B cell (primary cell): Measurements from ENCODE around the gene ZBTB43. TPM values are rescaled to one million over a fixed set of nuclear protein-coding genes. Genes with fewer than 3 reads are reported as not detected.

Experiments used
- ATAC-seq: fragments of 200-7000 bp; cut with Tn5 transposase; one replicate; pipeline ENCODE4 v1.10.0; 2021; ENCODE audit warnings: low read depth, mild to moderate bottlenecking, moderate number of reproducible peaks, moderate library complexity
- CTCF ChIA-PET: fragments of 350-600 bp; sonication (Branson Sonifier 250); formaldehyde crosslinking; loops from one replicate; lab custom pipeline; 2021; ENCODE audit warnings: antibody characterized with exemption, inconsistent platforms; lab: Charles Lee
- POLR2A ChIA-PET: fragments of 350-600 bp; sonication (Branson Sonifier 250); formaldehyde crosslinking; loops from one replicate; lab custom pipeline; 2021; ENCODE audit warnings: antibody characterized with exemption; lab: Charles Lee
- DNase-seq: peaks from one replicate; pipeline ENCODE4 v3.0.0; 2013
- H2AFZ ChIP-seq: 2 replicates; pipeline ENCODE4 v1.6.1; 2012; ENCODE audit warnings: mild to moderate bottlenecking, low read depth, low read length; ENCODE audit not compliant: insufficient read depth, poor library complexity, severe bottlenecking
- H3K27ac ChIP-seq, 2 donors: 1 replicate in 1 of 2; 2 replicates in 1 of 2; pipeline ENCODE4 v1.5.1; 2012 to 2013; ENCODE audit warnings: low read length in 2 of 2, mild to moderate bottlenecking in 2 of 2, moderate library complexity in 1 of 2
- H3K27me3 ChIP-seq, 4 experiments: fragments of 200-600 bp in 1 of 4; sonication (generic) in 1 of 4; replicated peaks in 1 of 4; 1 replicate in 2 of 4; 2 replicates in 2 of 4; pipeline versions ENCODE4 v1.6.1 to v1.7.0; 2013 to 2016; ENCODE audit warnings: low read length in 3 of 4, mild to moderate bottlenecking in 2 of 4, mixed read lengths in 1 of 4, moderate library complexity in 1 of 4; ENCODE audit not compliant: insufficient read depth in 4 of 4, control insufficient read depth in 3 of 4; ENCODE audit errors: control extremely low read depth in 1 of 4
- H3K36me3 ChIP-seq, 2 experiments: replicated peaks in 1 of 2; 1 replicate in 1 of 2; 2 replicates in 1 of 2; pipeline versions ENCODE4 v1.6.1 to v1.7.1; 2013; ENCODE audit warnings: low read length in 1 of 2; ENCODE audit not compliant: insufficient read depth in 2 of 2, control insufficient read depth in 1 of 2; ENCODE audit errors: control extremely low read depth in 1 of 2, extremely low read depth in 1 of 2
- H3K4me1 ChIP-seq, 2 donors: fragments of 200-600 bp in 1 of 2; sonication (generic) in 1 of 2; 1 replicate in 1 of 2; 2 replicates in 1 of 2; pipeline versions ENCODE4 v1.5.1 to v1.6.1; 2013 to 2017; ENCODE audit warnings: low read length in 2 of 2; ENCODE audit not compliant: control insufficient read depth in 2 of 2, insufficient read depth in 2 of 2
- H3K4me2 ChIP-seq: replicated peaks from 2 replicates; pipeline ENCODE3; 2012; ENCODE audit warnings: mild to moderate bottlenecking, low read depth, low read length; ENCODE audit not compliant: poor library complexity, severe bottlenecking
- H3K4me3 ChIP-seq, 5 experiments: fragments of 200-600 bp in 1 of 5; sonication (generic) in 1 of 5; 1 replicate in 3 of 5; 2 replicates in 2 of 5; pipeline versions ENCODE4 v1.5.1 to v1.7.0; 2011 to 2016; ENCODE audit warnings: low read length in 4 of 5, mild to moderate bottlenecking in 4 of 5, low read depth in 2 of 5, control low read depth in 1 of 5, moderate library complexity in 1 of 5; ENCODE audit not compliant: insufficient read depth in 1 of 5; ENCODE audit errors: control extremely low read depth in 1 of 5, extremely low read depth in 1 of 5
- H3K79me2 ChIP-seq: fragments of 200-600 bp; sonication (generic); one replicate; pipeline ENCODE4 v1.6.0; 2016; ENCODE audit warnings: low read length; ENCODE audit not compliant: control insufficient read depth, insufficient read depth
- H3K9ac ChIP-seq: fragments of 200-600 bp; sonication (generic); 2 replicates; pipeline ENCODE4 v1.6.1; 2017; ENCODE audit warnings: mild to moderate bottlenecking, low read length, moderate library complexity
- H3K9me3 ChIP-seq, 3 donors: one replicate each; pipeline versions ENCODE4 v1.6.1 to v1.7.1; 2013; ENCODE audit warnings: low read length in 2 of 3; ENCODE audit not compliant: control insufficient read depth in 2 of 3, insufficient read depth in 1 of 3; ENCODE audit errors: control extremely low read depth in 1 of 3
- H4K20me1 ChIP-seq: 2 replicates; pipeline ENCODE4 v1.6.0; 2012; ENCODE audit warnings: mild to moderate bottlenecking, low read length; ENCODE audit not compliant: insufficient read depth, control insufficient read depth, poor library complexity, severe bottlenecking
- H3K27ac Mint-ChIP-seq: one replicate; pipeline ENCODE4 v1.8.0; 2021; ENCODE audit warnings: mixed read lengths
- H3K27me3 Mint-ChIP-seq: one replicate; pipeline ENCODE4 v1.8.0; 2021; ENCODE audit warnings: mixed read lengths
- H3K4me1 Mint-ChIP-seq: one replicate; pipeline ENCODE4 v1.8.0; 2021; ENCODE audit warnings: mixed read lengths
- H3K4me3 Mint-ChIP-seq: one replicate; pipeline ENCODE4 v1.8.0; 2021; ENCODE audit warnings: mixed read lengths
- H3K9me3 Mint-ChIP-seq: one replicate; pipeline ENCODE4 v1.8.0; 2022; ENCODE audit warnings: mixed read lengths; ENCODE audit not compliant: insufficient read depth
- EZH2 ChIP-seq: IDR thresholded peaks from 2 replicates; pipeline ENCODE4 v1.6.1; 2012; ENCODE audit warnings: borderline replicate concordance, low read depth, mild to moderate bottlenecking, moderate library complexity, low read length; ENCODE audit not compliant: insufficient read depth, poor library complexity, severe bottlenecking
- WGBS: methylation state at CpG from one replicate; pipeline ENCODE4 v1.1.5; 2013; ENCODE audit warnings: missing lambda C conversion rate; ENCODE audit not compliant: insufficient coverage; 5-methylcytosine and 5-hydroxymethylcytosine counted together
- intact Hi-C: fragments of 100-400 bp; cut with micrococcal nuclease; formaldehyde crosslinking; loops from one replicate; pipeline ENCODE4 v1.10.0; 2022
- polyA plus RNA-seq: library from polyadenylated mRNA; depleted of rRNA; stranded (reverse); fragments of >200 nt; gene quantifications from 2 replicates; pipeline ENCODE4 v1.2.3, GENCODE V29; 2012
- total RNA-seq, 2 donors: library from RNA; stranded (reverse); fragments of 120-200 nt in 1 of 2; gene quantifications; 1 replicate in 1 of 2; 2 replicates in 1 of 2; pipeline versions ENCODE4 v1.2.3 to v1.2.4, GENCODE V29; 2013 to 2022
- TF ChIP-seq, protein P1 (sequence below): fragments of 200-600 bp; IDR thresholded peaks from one replicate; pipeline ENCODE4 v1.8.0; 2022; ENCODE audit warnings: antibody characterized with exemption, mild to moderate bottlenecking

The ZBTB43 gene
- total and polyA plus RNA-seq, 2 donors (not counting 1 experiment from before 2014, with no cell fraction given), result 7.0 to 20.2 TPM

GRCh38 chr9:126804198-126804695 lies 593 bp upstream of the ZBTB43 start:
- ChIA-PET POLR2A (interaction anchor here (0.6 to 0.8 kb wide), 3 partner anchors 81 to 1109 kb away, joined by 3 to 5 read pairs (median 3); no protein-coding TSS in a partner anchor), CTCF (interaction anchor here (1.0 to 4.4 kb wide), 3 partner anchors 22 to 1951 kb away, joined by 3 to 21 read pairs (median 5); partner anchors contain the start of gene WDR38)
- peaks cover 3% of the 10 kb centered on the region for H3K9me3 Mint-ChIP-seq
- Histone ChIP-seq H3K9me3 (peaks cover 0 to 9% (median 0%) of the 10 kb centered on the region in 3 donors), H3K4me3 (peak overlapping the region; percentile 60 to 94 (median 88)), H2AFZ (peak overlapping the region; percentile 91), H4K20me1 (peaks cover 19% of the 10 kb centered on the region), H3K9ac (peak overlapping the region; percentile 90), H3K36me3 (peaks cover 0 to 6% of the 10 kb centered on the region in 2 experiments), H3K27me3 (no peaks in the 10 kb centered on the region), H3K79me2 (peaks cover 42% of the 10 kb centered on the region), H3K4me1 (peaks cover 17 to 20% of the 10 kb centered on the region in 2 donors), H3K27ac (peak overlapping the region; percentile 75 to 89), H3K4me2 (peak overlapping the region; percentile 96)
- peak overlapping the region; percentile 97 for H3K27ac Mint-ChIP-seq
- peak overlapping the region; percentile 87 for H3K4me3 Mint-ChIP-seq
- TF ChIP-seq, protein P1, sequence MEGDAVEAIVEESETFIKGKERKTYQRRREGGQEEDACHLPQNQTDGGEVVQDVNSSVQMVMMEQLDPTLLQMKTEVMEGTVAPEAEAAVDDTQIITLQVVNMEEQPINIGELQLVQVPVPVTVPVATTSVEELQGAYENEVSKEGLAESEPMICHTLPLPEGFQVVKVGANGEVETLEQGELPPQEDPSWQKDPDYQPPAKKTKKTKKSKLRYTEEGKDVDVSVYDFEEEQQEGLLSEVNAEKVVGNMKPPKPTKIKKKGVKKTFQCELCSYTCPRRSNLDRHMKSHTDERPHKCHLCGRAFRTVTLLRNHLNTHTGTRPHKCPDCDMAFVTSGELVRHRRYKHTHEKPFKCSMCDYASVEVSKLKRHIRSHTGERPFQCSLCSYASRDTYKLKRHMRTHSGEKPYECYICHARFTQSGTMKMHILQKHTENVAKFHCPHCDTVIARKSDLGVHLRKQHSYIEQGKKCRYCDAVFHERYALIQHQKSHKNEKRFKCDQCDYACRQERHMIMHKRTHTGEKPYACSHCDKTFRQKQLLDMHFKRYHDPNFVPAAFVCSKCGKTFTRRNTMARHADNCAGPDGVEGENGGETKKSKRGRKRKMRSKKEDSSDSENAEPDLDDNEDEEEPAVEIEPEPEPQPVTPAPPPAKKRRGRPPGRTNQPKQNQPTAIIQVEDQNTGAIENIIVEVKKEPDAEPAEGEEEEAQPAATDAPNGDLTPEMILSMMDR, result no peak
- no peak for TF ChIP-seq EZH2
- H3K4me1 Mint-ChIP-seq, result peaks cover 31% of the 10 kb centered on the region
- H3K27me3 Mint-ChIP-seq, result no peaks in the 10 kb centered on the region
- DNase-seq (no peak), ATAC-seq (no peak)
- intact Hi-C loops, result loop anchor here (2.0 to 10.0 kb wide), 2 partner anchors 81 to 1939 kb away; partner anchors contain the start of genes ARPC5L and RPL35
- WGBS, result 86% methylated on average over 14 of the region's 16 CpGs
